D341Med (cell line): ENCODE data around the gene SLC22A31.
A peak's percentile ranks its signal among the peaks of the same experiment; 100 is the strongest.
"Not testable (repeated sequence)": the region's sequence is repeated elsewhere in the genome, so short reads cannot be mapped to it uniquely, and the experiment has no call there.

Experiments used
- DNase-seq: peaks from one replicate; pipeline ENCODE4 v3.0.0; 2012; ENCODE audit warnings: low spot score

SLC22A31 gene

DNA sequence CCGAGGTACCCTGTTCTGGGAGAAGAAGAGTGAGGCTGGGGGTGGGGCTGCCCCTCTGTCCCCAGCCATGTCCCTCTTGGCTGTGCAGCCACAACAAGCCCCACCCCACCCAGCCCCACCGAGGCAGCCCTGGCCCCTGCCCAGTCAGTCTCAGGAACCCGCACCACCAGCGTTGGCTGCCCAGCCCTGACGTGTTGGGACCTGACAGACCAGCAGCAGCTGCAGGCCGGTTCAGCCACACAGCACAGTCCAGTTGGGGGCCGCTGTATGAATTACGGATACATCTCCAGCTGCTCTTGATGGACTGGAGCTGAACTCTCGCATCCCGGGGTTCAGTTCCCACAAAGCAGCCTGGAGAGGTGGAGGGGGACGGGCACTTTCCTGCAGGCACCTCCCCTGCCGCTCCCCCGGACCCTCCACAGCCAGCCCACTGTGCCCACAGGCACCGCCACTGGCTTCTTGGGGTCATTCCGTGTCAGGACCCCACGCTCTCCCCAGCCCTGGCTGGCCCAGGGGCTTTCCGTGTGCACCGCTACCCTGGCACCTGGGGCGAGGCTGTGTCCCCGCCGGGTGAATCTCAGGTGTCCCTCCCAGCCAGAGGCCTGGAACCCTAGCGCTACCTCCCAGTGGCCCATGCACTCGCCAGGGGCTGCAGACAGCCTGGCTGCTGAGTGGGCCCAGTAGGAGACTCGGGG lies 21.7 kb downstream of the SLC22A31 start:
- DNase-seq: no peak

GRCh38 chr16:89177501-89177900 lies 22.8 kb downstream of the SLC22A31 start:
- DNase-seq: no peak

DNA sequence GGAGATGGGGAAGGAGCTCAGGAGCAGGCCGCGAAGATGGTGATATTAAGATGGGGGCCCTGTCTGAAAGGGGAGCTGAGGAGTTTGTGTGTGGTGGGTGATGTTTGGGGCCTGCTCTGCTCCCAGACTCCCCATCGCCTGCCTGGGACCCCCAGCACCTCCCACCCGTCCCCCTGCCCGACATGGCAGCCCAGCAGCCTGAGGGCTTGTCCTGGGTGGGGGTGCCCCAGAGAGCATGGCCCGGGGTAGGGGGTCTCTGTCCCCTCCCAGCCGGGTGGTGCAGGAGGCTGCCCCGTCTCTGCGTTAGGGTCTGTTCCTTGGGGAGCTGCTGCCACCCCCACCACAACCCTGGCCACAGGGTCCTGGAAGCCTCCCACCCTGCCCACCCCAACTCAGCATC lies 23.6 kb downstream of the SLC22A31 start:
- DNase-seq: no peak

- no peak for DNase-seq
These were observed 24.1 kb downstream of the SLC22A31 start for GRCh38 chr16:89176147-89176690.

DNA sequence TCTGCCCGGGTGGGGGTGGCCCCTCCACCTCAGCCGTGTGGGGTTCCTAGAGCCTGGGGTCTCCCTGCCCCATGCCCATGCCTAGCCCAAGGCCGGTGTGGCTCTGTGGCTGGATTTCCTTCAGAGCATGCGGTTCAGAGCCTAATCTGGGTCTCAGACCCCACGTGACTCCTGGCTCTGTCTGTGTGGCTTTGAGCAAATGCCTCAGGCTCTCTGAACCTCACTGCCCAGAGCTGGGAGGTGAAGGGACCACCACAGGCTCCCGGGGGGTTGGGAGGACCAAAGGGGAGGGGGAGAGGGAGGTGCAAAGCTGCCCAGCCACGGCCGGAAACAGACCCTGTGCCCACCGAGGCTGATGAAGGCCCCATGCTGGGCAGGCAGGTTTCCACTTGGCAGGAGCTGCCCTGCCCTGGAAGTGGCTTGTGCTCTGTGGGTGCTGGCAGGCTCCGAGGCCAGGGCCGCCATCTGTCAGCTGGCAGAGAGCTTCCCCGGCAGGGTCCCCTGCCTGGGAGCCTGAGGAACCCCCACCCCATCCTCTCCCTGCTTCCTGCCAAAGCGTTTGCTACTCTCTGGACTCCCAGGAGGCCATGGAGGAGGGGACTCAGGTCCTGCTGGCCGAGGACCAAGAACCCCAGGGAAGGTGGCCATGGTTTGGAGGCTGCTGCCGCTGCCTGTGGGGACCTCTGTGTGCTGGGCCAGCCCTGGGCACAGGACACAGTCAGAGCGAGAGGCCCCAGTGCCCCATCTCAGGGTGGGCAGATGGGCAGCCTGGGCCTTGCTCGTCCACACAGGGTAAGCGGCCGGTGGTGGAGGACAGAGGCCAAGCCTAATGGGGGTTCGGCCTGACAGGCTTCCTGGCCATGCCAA lies 24.8 kb downstream of the SLC22A31 start:
- DNase-seq: no peak

DNA sequence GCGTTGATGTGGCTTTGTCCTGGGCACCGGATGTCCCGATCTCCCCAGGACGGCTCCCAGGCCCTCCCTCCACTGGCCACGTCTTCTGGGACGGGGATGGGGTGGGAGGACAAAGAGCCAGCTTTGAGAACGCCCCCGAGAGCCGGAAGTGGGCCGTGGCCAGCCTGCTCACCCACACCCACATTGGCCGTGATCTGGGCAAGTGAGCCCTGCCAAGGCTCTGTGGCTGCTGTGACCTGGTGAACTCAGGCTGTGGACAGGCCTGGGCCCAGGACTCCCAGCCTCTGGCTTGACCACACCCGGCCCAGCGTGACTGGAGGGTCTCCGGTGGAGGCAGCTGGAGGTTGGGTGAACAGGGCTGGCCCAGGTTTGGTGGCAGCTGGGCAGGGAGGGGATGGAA lies 25.5 kb downstream of the SLC22A31 start:
- no peak for DNase-seq

- no peak for DNase-seq
These were observed 26.1 kb downstream of the SLC22A31 start for GRCh38 chr16:89174055-89174827.

DNA sequence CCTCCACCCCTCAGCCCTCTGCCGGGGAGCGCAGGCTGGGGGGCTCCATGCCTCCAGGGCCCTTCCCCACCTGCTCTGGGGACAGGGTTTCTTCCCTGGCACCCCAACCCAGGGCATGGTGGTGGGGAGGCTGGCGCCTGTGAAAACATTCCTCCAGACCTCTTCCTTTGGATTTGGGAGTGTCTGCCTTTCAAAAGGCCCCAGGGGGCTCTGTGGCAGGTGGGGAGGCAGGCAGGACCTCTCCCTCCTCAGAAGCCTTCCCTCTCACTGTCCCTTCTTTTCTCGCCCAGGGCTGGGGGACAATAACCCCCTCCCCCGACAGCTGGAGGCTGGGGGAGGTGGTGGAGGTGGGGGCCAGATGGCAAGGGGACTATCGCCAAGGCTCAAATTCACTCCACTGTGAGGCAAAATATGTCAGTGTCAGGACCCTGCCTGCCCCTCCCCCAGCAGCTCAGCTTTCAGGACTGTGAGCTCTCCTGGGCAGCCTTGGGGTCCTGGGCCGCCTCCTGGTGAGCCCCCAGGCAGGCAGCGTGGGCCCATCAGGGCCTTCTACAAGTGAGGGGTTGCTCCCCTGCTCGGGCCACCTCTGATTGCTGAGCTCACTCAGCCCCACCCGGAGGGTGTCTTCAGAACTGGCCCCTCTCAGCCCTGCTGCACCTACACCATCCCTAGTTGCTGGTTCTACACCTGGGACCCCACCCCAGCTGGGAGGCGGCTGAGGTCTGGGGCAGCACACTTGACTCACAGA lies 27.0 kb downstream of the SLC22A31 start:
- no peak for DNase-seq

DNA sequence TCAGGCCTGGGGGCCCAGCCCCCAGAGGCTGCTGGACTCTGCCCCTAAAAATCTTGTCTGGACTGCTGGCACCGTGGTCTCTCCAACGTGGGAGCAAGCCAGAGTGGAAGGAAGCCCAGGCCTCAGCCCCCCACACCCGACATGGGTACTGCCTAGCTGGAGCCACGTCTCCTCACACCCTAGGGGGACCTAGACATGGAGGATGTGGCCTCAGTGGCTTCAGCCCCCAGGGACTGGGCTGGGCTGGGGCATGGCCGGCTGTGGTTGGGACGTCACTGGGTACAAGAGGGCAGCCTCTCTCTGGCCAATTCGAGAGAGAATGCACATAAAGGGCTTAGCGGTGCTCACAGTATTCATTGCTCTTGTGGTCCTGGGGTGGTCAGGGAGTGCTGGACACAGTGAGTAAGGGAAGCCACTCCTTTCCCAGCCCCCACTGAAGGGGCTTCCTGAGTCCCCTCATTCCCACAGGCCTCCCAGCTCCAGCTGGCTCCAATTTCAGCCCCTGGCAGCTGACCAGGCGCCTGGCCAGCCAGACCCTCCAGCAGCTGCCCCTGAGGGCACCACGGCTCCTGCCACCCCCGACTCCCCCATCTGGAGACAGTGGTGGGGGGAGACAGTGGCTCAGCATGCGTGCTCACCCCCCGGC lies 27.7 kb downstream of the SLC22A31 start:
- no peak for DNase-seq

DNA sequence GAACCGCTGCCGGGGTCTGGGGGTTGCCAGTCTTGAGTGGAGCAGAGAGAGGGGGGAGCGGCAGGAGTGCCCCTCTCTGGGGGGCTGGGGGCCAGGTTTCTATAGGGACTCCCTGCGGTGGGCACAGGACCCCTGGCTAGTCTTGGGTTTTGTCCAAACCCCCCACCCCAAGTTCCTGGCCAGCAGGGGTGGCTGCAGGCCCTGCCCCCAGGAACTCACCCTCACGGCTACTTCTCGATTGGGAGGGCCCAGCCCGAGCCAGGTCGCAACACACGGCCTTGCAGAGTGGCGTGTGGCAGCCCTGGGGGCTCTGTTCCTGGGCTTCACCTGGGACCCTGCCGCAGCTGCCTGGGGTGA lies 28.2 kb downstream of the SLC22A31 start:
- no peak for DNase-seq

DNA sequence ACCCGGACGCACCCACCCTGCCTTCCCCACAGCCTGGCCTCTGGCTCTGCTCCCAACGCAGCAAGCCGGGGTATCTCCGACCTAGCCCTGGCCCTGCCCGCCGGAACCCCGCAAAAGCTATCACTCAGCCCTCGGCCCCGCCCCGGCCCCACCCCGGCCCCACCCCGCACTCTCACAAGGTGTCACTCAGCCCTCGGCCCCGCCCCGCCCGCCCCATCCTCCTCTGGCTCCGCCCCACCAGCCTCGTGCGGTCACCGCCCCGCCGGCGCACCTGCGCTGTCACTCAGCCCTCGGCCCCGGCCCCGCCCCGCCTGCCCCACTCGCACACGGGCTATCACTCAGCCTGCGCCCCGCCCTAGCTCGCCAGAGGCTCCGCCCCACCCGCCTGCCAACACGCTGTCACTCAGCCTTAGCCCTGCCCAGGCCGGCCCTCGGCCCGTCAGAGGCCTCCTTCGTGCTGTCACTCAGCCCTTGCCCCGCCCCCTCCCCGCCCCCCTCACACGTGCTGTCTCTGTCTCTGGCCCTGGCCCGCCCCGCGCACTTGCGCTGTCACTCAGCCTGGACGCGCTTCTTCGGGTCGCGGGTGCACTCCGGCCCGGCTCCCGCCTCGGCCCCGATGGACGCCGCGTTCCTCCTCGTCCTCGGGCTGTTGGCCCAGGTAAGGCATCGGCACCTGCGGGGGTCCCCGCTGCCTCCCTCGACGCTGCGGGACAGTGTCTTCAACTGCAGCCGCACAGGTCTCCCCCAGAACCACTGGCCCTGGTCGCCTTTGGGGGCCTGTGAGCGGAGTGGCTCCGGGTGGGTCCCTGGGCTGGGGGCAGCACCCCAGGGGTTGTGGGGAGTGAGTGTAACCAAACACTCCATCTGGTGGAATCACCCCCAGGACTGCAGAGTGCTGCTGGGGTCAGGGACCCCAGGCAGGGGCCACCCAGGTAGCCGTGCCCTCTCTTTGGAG lies 28.8 kb downstream of the SLC22A31 start, which contains the start of gene CDH15:
TSS of gene CDH15 (plus strand) at position 533 of the 955 bp plus-strand sequence. CDS start at position 617, 84 bp downstream.
- peak; percentile 97 for DNase-seq

- DNase-seq: no peak
These were observed 29.8 kb downstream of the SLC22A31 start for GRCh38 chr16:89170346-89171215.

DNA sequence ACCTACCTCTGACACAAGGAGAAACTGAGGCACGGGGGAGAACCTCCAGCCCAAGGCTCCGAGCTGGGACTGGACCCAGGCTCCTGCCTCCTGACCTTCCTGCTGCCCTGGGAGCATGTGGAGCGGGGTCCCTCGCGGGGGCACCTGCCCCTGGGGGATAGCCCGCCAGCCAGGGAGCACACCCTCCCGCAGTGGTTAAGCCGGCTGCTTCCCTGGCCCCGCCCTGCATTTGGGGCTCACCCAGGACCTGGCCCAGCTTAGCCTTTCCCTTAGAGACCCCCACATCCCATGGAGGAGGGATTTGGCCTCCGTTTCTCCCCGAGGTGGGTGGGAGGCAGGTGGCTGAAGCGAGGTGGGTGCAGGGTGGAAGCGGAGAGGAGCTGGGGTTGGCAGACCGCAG lies 30.6 kb downstream of the SLC22A31 start:
- DNase-seq: no peak

GRCh38 chr16:89168381-89169189 lies 31.8 kb downstream of the SLC22A31 start:
- no peak for DNase-seq

DNA sequence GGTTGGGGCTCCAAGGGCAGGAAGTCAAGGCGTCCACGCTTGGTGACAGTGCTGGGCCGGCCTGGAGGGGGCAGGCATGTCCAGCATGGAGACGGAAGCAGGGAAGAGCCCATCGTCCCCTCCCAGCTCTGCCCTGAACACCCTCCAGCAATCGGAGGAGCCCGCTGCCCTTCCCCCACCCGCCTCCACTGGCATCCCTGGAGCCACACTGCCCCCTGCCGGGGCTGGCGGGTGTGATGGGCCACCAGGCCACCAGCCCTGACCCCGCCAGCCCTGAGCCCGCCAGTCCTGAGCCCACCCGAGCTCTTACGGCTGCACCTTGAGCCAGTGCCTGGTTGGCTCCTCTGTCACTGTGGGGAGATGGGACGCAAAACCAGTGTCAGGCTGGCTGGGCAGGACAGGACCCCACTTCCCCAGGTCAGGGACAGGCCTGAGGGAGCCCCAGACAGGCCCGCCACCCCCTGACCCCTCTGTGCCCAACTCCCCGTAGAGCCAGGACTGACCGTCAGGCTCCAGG lies 32.9 kb downstream of the SLC22A31 start:
- peak; percentile 89 for DNase-seq

GRCh38 chr16:89166696-89167424 lies 33.5 kb downstream of the SLC22A31 start:
- DNase-seq: no peak

GRCh38 chr16:89165681-89165979 lies 34.7 kb downstream of the SLC22A31 start:
- DNase-seq: not testable (repeated sequence)
